ENCODE results near the gene MBP. TPM values are rescaled to one million over a fixed set of nuclear protein-coding genes. Genes with fewer than 3 reads are reported as not detected.

The MBP gene
- total RNA-seq, 1 donor from 2014 or later, result 35.0 TPM

DNA sequence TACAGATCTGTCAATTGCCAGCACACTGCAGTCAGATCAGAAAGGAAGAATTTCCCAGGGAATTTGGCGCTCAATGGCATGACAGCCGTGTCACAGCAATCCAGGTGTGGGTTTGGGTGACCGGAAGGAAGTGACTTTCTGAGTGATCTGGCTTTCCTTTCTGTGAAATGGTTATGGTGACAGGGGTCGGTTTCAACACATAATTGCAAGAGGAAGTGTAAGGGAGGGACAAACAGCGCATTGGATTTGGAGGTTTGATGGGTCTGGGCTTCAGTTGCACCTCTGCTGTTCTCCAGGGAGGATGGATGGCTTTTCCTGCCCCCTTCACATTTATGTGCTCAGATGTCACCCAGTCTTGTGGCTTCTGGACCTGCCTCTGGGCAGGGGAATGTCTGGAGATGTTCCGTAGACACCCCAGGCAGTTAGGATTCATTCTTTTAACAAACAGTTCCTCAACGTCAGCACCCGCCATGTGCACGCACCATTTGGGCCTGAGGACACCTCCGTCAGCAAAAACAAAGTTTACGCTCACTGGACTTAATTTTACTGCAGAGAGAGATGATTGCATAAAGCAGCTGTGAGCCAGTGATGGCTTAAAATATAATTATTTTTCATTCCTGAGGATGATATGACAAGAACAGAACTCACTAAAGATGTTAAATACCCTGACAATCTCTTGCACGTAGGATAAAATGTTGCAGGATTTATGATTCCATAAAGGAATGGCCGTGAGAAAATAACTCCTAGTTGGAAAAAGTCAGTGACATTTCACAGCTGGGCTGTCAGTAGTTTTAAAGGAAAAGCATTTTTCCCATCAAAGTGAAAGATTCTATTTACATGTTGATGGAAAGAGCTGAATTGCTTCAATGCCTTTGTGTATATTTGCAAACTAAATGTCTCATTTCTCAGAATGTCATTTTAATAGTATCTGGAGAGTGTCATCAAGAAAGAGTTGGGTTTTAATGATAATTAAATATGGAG is 36.9 kb downstream of the MBP start:
- H3K9me3 ChIP-seq (replicated peaks), result no peaks in the 10 kb centered on the region
- H3K27me3 ChIP-seq (ENCODE audit: low read depth), result no peaks in the 10 kb centered on the region
- H3K36me3 ChIP-seq, result no peaks in the 10 kb centered on the region
- DNase-seq, result no peak
- intact Hi-C loops (cut with micrococcal nuclease), result no loop called here
- no peak overlapping the region for H3K4me3 ChIP-seq
- TF ChIP-seq, protein P1, sequence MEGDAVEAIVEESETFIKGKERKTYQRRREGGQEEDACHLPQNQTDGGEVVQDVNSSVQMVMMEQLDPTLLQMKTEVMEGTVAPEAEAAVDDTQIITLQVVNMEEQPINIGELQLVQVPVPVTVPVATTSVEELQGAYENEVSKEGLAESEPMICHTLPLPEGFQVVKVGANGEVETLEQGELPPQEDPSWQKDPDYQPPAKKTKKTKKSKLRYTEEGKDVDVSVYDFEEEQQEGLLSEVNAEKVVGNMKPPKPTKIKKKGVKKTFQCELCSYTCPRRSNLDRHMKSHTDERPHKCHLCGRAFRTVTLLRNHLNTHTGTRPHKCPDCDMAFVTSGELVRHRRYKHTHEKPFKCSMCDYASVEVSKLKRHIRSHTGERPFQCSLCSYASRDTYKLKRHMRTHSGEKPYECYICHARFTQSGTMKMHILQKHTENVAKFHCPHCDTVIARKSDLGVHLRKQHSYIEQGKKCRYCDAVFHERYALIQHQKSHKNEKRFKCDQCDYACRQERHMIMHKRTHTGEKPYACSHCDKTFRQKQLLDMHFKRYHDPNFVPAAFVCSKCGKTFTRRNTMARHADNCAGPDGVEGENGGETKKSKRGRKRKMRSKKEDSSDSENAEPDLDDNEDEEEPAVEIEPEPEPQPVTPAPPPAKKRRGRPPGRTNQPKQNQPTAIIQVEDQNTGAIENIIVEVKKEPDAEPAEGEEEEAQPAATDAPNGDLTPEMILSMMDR (IDR thresholded peaks at IDR 0.05; ENCODE audit: borderline replicate concordance), result no peak
- peak overlapping the region; percentile 48 for H3K27ac ChIP-seq (replicated peaks)
- peaks cover 64% of the 10 kb centered on the region for H3K4me1 ChIP-seq

DNA sequence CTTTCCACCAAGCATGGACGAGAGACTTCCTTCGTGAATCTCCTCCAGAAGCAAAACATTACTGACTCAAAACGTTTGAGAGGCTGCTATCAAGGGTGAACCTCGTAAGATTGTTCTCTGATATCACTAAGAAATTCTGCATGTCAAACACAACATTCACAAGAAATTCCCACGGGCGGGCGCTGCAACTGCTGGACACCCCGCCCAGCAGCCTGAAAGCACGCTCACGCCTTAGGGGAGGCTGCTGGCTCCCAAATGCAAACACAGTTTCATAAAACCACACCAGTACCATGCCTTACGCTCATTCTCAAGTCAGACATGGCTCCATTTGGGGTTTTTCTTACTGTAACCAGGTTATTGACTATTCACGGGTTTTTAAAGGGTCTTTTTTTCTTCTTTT is 39.0 kb downstream of the MBP start:
- Histone ChIP-seq H3K27ac (replicated peaks) (no peak overlapping the region), H3K27me3 (ENCODE audit: low read depth) (no peaks in the 10 kb centered on the region), H3K9me3 (replicated peaks) (no peaks in the 10 kb centered on the region), H3K36me3 (no peaks in the 10 kb centered on the region), H3K4me3 (no peak overlapping the region), H3K4me1 (peaks cover 60% of the 10 kb centered on the region)
- TF ChIP-seq, protein P1 (IDR thresholded peaks at IDR 0.05; ENCODE audit: borderline replicate concordance), result no peak
- no peak for DNase-seq
- intact Hi-C loops (cut with micrococcal nuclease), result no loop called here

DNA sequence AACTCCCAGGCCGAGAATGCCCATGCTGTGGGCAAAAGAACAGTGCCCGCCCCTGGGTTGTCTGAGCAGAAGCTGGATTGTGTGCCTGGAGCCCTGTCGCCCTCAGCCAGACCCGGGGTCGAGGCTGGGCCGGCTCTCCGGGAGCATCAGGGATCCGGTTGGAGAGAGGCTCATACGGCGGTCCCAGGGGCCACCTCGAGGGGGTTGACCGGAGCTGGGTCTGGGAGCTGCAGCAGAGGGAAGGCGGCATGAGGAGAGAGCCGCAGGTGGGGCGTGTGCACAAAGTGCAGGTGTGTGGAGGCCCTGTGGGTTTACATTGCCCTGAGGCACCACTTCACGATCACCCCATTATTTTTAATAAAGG is 39.5 kb downstream of the MBP start:
- Histone ChIP-seq H3K4me1 (peaks cover 57% of the 10 kb centered on the region), H3K27ac (replicated peaks) (no peak overlapping the region)

DNA sequence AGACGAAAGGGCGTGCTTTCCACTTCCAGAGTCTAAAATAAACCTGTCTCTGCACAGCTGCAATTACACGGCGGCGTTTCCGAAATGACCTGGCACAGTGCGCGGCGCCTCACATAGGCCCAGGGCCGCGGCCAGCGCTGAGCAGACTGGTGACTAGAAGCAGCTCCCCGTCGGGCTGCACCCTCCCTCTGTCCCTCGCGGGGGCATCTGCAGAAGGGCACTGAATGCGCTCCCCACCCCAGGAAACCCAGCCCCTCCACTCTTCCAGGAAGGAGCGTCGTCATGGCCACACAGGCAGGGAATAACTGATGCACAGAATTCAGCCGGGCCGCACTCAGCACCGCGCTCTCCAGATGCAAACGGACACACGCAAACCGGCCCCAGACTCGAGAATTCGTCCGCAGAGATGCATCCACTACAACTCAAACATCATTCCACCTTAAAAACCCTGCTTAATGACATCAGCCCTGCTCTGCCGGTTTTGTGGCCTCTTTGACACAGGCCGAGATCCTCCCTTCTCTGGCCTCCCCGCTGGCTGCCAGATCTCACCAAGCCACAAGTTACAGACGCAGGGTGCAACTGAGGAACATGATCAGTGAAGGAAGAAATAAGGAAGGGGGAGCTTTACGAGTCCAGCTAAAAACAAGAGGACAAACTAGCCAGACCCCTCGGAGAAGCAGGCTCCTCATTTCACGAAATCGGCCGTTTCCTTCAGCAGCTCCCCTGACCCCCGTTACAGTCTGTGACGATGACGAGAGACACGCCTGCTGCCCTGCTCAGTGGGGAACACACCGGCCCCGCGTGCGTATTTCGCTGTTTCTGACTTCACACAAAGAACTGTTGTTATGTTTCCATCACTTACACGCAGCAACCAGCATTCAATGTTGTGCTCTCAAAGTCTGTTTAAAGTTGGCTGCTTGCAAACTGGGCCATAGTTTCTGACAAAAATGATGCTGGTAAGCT is 40.2 kb downstream of the MBP start:
- no peaks in the 10 kb centered on the region for H3K36me3 ChIP-seq
- no peak overlapping the region for H3K27ac ChIP-seq (replicated peaks)
- no peaks in the 10 kb centered on the region for H3K27me3 ChIP-seq (ENCODE audit: low read depth)
- TF ChIP-seq, protein P1 (IDR thresholded peaks at IDR 0.05; ENCODE audit: borderline replicate concordance), result no peak
- H3K9me3 ChIP-seq (replicated peaks), result no peaks in the 10 kb centered on the region
- intact Hi-C loops (cut with micrococcal nuclease), result no loop called here
- H3K4me1 ChIP-seq, result peaks cover 57% of the 10 kb centered on the region
- no peak overlapping the region for H3K4me3 ChIP-seq
- DNase-seq, result no peak

More for the DNA sequence above, 39.5 kb downstream of the MBP start:
- intact Hi-C loops (cut with micrococcal nuclease), result no loop called here
- H3K27me3 ChIP-seq (ENCODE audit: low read depth), result no peaks in the 10 kb centered on the region
- H3K9me3 ChIP-seq (replicated peaks), result no peaks in the 10 kb centered on the region
- no peaks in the 10 kb centered on the region for H3K36me3 ChIP-seq
- no peak for DNase-seq
- TF ChIP-seq, protein P1 (IDR thresholded peaks at IDR 0.05; ENCODE audit: borderline replicate concordance), result no peak
- no peak overlapping the region for H3K4me3 ChIP-seq

DNA sequence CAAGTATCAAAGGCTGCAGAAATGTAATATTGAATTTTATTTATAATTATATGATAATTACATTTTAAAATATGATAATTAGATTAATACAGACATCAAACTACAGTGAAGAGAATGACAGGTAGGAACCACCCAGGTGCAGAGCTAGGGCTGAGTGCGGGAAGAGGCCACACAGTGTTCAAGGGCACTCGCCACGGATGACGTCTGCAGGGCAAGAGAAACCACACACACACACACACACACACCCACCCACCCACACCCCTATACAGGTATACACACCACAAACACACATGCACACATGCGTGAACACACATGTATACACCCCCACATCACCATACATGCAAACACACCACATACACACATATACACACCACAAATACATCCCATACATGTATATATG is 41.2 kb downstream of the MBP start:
- Histone ChIP-seq H3K4me1 (peaks cover 58% of the 10 kb centered on the region), H3K27me3 (ENCODE audit: low read depth) (peaks cover 4% of the 10 kb centered on the region), H3K36me3 (no peaks in the 10 kb centered on the region), H3K4me3 (no peak overlapping the region), H3K9me3 (replicated peaks) (no peaks in the 10 kb centered on the region), H3K27ac (replicated peaks) (no peak overlapping the region)
- TF ChIP-seq, protein P1 (IDR thresholded peaks at IDR 0.05; ENCODE audit: borderline replicate concordance), result no peak
- no peak for DNase-seq
- intact Hi-C loops (cut with micrococcal nuclease), result no loop called here
